CD4-positive, alpha-beta T cell treated with Interleukin-17A for 4 hours (primary cell): ENCODE measurements around the gene TSNAXIP1.
"Not testable (repeated sequence)": the region's sequence is repeated elsewhere in the genome, so short reads cannot be mapped to it uniquely, and the experiment has no call there.

ENCODE experiments used
- DNase-seq: peaks from one replicate; pipeline ENCODE4 v3.0.0-alpha.2; 2020; ENCODE audit warnings: mixed read lengths

The TSNAXIP1 gene

GRCh38 chr16:67862623-67863583, 56.2 kb downstream of the TSNAXIP1 start:
- DNase-seq = no peak

GRCh38 chr16:67864044-67864443, 57.4 kb downstream of the TSNAXIP1 start:
- DNase-seq = not testable (repeated sequence)

GRCh38 chr16:67864594-67864993, 57.9 kb downstream of the TSNAXIP1 start:
- DNase-seq = no peak

DNA sequence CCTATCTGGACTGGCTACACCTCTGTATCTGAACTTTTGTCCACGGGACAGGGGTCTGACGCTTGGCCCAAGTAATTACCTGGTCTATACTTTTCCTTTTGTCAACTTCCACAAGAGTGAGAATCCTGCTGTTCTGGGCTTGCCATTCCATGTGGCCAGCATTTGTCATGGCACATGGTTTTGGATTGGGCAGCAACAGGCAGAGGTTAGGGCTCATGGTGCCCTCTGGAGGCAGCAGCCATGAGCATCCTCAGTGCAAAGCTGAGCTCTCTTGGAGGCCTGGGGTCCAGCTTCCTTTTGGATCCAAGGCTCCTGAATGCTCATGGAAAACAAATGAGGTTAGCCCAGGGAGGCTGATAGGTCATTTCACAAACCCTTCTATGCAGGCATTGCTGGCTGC, 58.6 kb downstream of the TSNAXIP1 start:
- DNase-seq = peak; percentile 40

GRCh38 chr16:67868290-67868689, 61.6 kb downstream of the TSNAXIP1 start:
- no peak for DNase-seq

DNA sequence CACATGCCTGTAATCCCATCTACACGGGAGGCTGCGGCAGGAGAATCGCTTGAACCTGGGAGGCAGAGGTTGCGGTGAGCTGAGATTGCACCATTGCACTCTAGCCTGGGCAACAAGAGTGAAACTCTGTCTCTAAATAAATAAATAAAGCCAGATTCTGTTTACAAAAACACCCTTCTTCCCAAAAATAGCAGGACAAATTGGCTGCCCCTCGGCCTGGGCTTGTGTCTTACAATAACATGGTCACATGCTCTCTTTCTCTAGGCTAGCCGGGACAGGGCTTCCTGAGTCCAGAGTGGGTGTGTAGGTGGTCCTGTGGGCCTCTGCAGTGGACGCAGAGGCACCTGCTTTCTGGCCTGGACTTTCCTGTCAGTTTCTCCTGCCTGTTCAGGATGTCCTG, 63.0 kb downstream of the TSNAXIP1 start:
- no peak for DNase-seq

- no peak for DNase-seq
These were observed 64.6 kb downstream of the TSNAXIP1 start for GRCh38 chr16:67871256-67871655.

- no peak for DNase-seq
These were observed 65.5 kb downstream of the TSNAXIP1 start for GRCh38 chr16:67872131-67872630.

- peak; percentile 87 for DNase-seq
These were observed 66.1 kb downstream of the TSNAXIP1 start, which contains the start of gene EDC4 for GRCh38 chr16:67872631-67873434. Gene EDC4 (plus strand): TSS chr16:67873052. CDS start chr16:67873262, 210 bp downstream.

DNA sequence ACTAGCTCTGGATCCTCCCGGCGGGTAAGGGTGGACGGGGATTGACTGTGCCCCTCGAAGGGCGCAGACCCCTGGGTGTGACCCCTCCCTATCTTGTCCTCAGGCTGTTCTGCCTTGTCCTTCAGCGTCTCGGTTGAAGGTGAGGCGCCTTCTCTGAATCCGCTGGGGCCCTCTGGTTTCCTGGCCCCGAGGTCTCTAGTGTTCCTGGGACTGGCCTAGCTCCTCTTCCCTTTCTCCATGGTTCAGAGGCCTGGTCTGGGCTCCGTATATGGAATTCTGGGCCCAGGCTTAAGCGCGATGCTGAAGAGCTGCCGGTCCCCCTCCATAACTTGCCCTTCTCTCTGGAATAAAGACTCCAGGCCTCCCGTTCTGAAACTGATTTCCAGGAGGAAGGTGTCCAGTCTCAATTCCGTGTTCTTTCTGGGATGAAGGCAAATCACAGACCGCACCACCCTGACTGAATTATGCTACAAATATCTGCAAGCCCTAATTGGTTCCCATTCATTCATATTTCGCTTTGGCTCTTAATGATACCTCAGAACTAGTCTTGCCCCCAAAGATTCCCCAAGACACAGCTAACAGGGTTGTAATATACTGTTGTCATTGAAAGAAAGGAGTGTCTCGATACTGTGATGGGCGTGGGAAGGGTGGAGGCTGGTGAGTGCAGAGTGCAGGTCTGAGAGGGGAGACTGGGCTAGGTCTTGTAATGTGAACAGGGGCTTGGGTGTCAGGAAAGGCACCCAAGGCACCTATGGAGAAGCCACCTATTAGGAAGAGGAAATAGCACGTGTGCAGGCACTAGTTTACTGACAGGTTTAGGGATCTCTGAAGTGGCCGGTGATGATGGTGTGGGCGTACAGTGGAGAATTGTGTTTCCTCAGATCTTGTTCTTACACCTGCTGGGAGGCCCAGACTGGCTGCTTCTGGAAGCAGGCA, 67.0 kb downstream of the TSNAXIP1 start:
- DNase-seq = no peak

DNA sequence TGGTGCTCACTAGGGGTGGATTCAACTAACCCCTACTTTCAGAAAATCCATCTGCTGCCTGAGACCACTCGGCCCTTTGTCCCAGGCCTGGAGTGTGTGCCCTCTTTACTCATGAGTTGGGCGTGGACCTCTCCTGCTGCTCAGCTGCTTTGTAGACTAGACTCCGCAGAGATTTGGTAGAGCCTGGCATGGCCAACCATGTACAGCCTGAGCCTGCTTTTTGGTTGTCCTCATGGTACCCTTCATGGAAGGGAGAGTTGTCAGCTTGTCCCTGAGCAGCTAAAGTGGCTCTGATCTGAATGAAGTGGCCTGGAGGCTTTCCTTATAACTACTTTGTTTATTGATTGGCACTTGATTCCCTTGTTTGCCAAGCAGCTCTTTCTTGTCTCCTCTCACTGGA, 67.7 kb downstream of the TSNAXIP1 start:
- DNase-seq = no peak

DNA sequence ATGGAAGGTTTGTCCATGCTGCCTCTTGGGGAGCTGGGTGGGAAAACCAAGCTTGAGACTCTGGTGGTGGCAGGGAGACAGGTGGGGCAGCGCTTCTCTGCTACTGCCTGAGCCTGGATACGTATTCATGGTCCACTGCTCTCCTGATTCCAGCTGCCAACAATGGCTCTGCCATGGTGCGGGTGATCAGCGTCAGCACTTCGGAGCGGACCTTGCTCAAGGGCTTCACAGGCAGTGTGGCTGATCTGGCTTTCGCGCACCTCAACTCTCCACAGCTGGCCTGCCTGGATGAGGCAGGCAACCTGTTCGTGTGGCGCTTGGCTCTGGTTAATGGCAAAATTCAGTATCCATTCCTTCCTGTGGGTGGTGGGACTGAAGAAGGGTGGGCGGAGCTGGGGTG, 70.4 kb downstream of the TSNAXIP1 start:
- no peak for DNase-seq
